Stimulated activated effector memory CD8-positive, alpha-beta T cell treated with anti-CD3 and anti-CD28 coated beads, Interleukin-12 subunit alpha, Interleukin-12 subunit beta, amount 100 ng/mL, for 72 hours (primary cell): ENCODE measurements around the gene FRMD4A.

Source experiments
- ATAC-seq: fragments of 150-1000 bp; cut with Tn5 transposase; 2 replicates; pipeline ENCODE4 v1.10.0; 2021
- DNase-seq, 2 donors: peaks; one replicate each; pipeline ENCODE4 v3.0.0; 2021 to 2022; ENCODE audit warnings: low spot score in 2 of 2
- H3K27ac Mint-ChIP-seq: one replicate; pipeline ENCODE4 v1.8.0; 2022; ENCODE audit warnings: mild to moderate bottlenecking, mixed read lengths
- H3K36me3 Mint-ChIP-seq: one replicate; pipeline ENCODE4 v1.8.0; 2022; ENCODE audit warnings: mild to moderate bottlenecking, mixed read lengths
- H3K4me1 Mint-ChIP-seq: one replicate; pipeline ENCODE4 v1.8.0; 2022; ENCODE audit warnings: mixed read lengths
- H3K4me3 Mint-ChIP-seq: one replicate; pipeline ENCODE4 v1.8.0; 2022; ENCODE audit warnings: mild to moderate bottlenecking, mixed read lengths
- H3K9me3 Mint-ChIP-seq: one replicate; pipeline ENCODE4 v1.8.0; 2022; ENCODE audit warnings: mixed read lengths

Gene FRMD4A

GRCh38 chr10:13683017-13683416, 647.7 kb downstream of the FRMD4A start:
- ATAC-seq = no peak
- H3K36me3 Mint-ChIP-seq = no peaks in the 10 kb centered on the region
- no peak overlapping the region for H3K27ac Mint-ChIP-seq
- DNase-seq = no peak
- no peaks in the 10 kb centered on the region for H3K4me1 Mint-ChIP-seq
- no peaks in the 10 kb centered on the region for H3K9me3 Mint-ChIP-seq
- no peak overlapping the region for H3K4me3 Mint-ChIP-seq

DNA sequence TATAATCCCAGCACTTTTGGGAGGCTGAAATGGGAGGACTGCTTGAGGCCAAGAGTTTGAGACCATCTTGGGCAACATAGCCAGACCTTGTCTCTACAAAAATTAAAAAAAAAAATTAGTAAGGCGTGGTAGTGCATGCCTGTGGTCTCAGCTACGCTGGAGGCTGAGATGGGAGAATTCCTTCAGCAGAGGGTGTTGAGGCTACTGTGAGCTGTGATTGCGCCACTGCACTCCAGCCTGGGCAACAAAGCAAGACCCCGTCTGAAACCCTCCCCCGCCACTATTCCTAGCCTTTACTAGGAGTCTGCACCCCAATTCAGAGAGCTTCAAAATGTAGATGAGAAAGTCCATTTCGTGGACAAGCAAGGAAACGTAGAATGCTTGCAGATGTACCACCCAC, 648.8 kb downstream of the FRMD4A start:
- H3K27ac Mint-ChIP-seq = no peak overlapping the region
- H3K36me3 Mint-ChIP-seq = no peaks in the 10 kb centered on the region
- H3K4me1 Mint-ChIP-seq = no peaks in the 10 kb centered on the region
- ATAC-seq (no peak), DNase-seq (no peak)
- no peaks in the 10 kb centered on the region for H3K9me3 Mint-ChIP-seq
- no peak overlapping the region for H3K4me3 Mint-ChIP-seq

- Mint-ChIP-seq H3K36me3 (no peaks in the 10 kb centered on the region), H3K9me3 (no peaks in the 10 kb centered on the region), H3K4me1 (no peaks in the 10 kb centered on the region), H3K4me3 (no peak overlapping the region), H3K27ac (no peak overlapping the region)
- DNase-seq = no peak
- ATAC-seq = no peak
Observed at GRCh38 chr10:13681528-13681927, 649.2 kb downstream of the FRMD4A start.

GRCh38 chr10:13681095-13681494, 649.6 kb downstream of the FRMD4A start:
- H3K4me1 Mint-ChIP-seq = no peaks in the 10 kb centered on the region
- H3K9me3 Mint-ChIP-seq = no peaks in the 10 kb centered on the region
- no peak overlapping the region for H3K27ac Mint-ChIP-seq
- H3K4me3 Mint-ChIP-seq = no peak overlapping the region
- no peak for DNase-seq
- H3K36me3 Mint-ChIP-seq = no peaks in the 10 kb centered on the region
- ATAC-seq = no peak

- no peaks in the 10 kb centered on the region for H3K4me1 Mint-ChIP-seq
- H3K27ac Mint-ChIP-seq = no peak overlapping the region
- DNase-seq (no peak), ATAC-seq (no peak)
- no peaks in the 10 kb centered on the region for H3K36me3 Mint-ChIP-seq
- no peaks in the 10 kb centered on the region for H3K9me3 Mint-ChIP-seq
- H3K4me3 Mint-ChIP-seq = no peak overlapping the region
Observed at GRCh38 chr10:13678101-13678843, 652.5 kb downstream of the FRMD4A start.

GRCh38 chr10:13674645-13675588, 655.8 kb downstream of the FRMD4A start:
- Mint-ChIP-seq H3K27ac (no peak overlapping the region), H3K4me3 (no peak overlapping the region), H3K36me3 (no peaks in the 10 kb centered on the region), H3K9me3 (no peaks in the 10 kb centered on the region), H3K4me1 (no peaks in the 10 kb centered on the region)
- DNase-seq = no peak
- ATAC-seq = no peak

GRCh38 chr10:13673156-13673555, 657.6 kb downstream of the FRMD4A start:
- ATAC-seq = no peak
- DNase-seq = no peak
- Mint-ChIP-seq H3K4me1 (no peaks in the 10 kb centered on the region), H3K27ac (no peak overlapping the region), H3K36me3 (no peaks in the 10 kb centered on the region), H3K4me3 (no peak overlapping the region), H3K9me3 (no peaks in the 10 kb centered on the region)

- Mint-ChIP-seq H3K4me1 (no peaks in the 10 kb centered on the region), H3K9me3 (no peaks in the 10 kb centered on the region), H3K27ac (no peak overlapping the region), H3K4me3 (no peak overlapping the region), H3K36me3 (no peaks in the 10 kb centered on the region)
- DNase-seq = no peak
- ATAC-seq = no peak
Observed at GRCh38 chr10:13672548-13672947, 658.2 kb downstream of the FRMD4A start.

- no peak overlapping the region for H3K27ac Mint-ChIP-seq
- H3K9me3 Mint-ChIP-seq = no peaks in the 10 kb centered on the region
- H3K4me1 Mint-ChIP-seq = no peaks in the 10 kb centered on the region
- no peak overlapping the region for H3K4me3 Mint-ChIP-seq
- ATAC-seq = no peak
- DNase-seq = no peak
- H3K36me3 Mint-ChIP-seq = no peaks in the 10 kb centered on the region
Observed at GRCh38 chr10:13671904-13672303, 658.8 kb downstream of the FRMD4A start.

GRCh38 chr10:13670311-13670710, 660.4 kb downstream of the FRMD4A start:
- Mint-ChIP-seq H3K4me3 (no peak overlapping the region), H3K27ac (no peak overlapping the region), H3K9me3 (no peaks in the 10 kb centered on the region), H3K36me3 (no peaks in the 10 kb centered on the region), H3K4me1 (no peaks in the 10 kb centered on the region)
- DNase-seq (no peak), ATAC-seq (no peak)

DNA sequence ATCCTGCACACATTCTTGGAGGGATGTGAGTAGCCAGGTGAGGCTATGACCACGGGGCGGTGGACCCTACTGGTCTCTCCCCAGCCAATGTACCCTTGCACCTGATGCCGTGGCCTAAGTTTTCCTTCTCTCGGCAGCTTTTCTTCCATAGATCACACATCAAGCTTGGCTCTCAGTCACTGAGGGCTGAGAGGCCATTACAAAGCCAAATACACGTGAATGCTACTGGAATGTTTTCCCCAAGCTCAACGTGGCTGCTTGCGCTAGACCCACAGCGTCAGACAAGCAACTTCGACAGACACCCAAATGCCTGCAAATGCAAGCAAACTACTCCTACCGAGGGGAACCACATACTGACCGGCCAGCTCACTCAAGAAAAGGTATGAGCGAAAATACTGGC, 660.8 kb downstream of the FRMD4A start:
- no peaks in the 10 kb centered on the region for H3K9me3 Mint-ChIP-seq
- no peaks in the 10 kb centered on the region for H3K36me3 Mint-ChIP-seq
- no peak overlapping the region for H3K27ac Mint-ChIP-seq
- DNase-seq = no peak
- no peak for ATAC-seq
- no peaks in the 10 kb centered on the region for H3K4me1 Mint-ChIP-seq
- H3K4me3 Mint-ChIP-seq = no peak overlapping the region

- no peak for ATAC-seq
- H3K36me3 Mint-ChIP-seq = no peaks in the 10 kb centered on the region
- H3K9me3 Mint-ChIP-seq = no peaks in the 10 kb centered on the region
- H3K4me1 Mint-ChIP-seq = no peaks in the 10 kb centered on the region
- DNase-seq = no peak
- no peak overlapping the region for H3K4me3 Mint-ChIP-seq
- H3K27ac Mint-ChIP-seq = no peak overlapping the region
Observed at GRCh38 chr10:13669182-13669855, 661.4 kb downstream of the FRMD4A start.

- no peak for ATAC-seq
- DNase-seq = no peak
- no peaks in the 10 kb centered on the region for H3K36me3 Mint-ChIP-seq
- no peaks in the 10 kb centered on the region for H3K9me3 Mint-ChIP-seq
- no peaks in the 10 kb centered on the region for H3K4me1 Mint-ChIP-seq
- H3K4me3 Mint-ChIP-seq = no peak overlapping the region
- no peak overlapping the region for H3K27ac Mint-ChIP-seq
Observed at GRCh38 chr10:13668126-13668525, 662.6 kb downstream of the FRMD4A start.

- H3K4me3 Mint-ChIP-seq = no peak overlapping the region
- no peak overlapping the region for H3K27ac Mint-ChIP-seq
- ATAC-seq (no peak), DNase-seq (no peak)
- H3K9me3 Mint-ChIP-seq = no peaks in the 10 kb centered on the region
- H3K4me1 Mint-ChIP-seq = peaks cover 2% of the 10 kb centered on the region
- H3K36me3 Mint-ChIP-seq = no peaks in the 10 kb centered on the region
Observed at GRCh38 chr10:13665516-13666262, 665.0 kb downstream of the FRMD4A start.

DNA sequence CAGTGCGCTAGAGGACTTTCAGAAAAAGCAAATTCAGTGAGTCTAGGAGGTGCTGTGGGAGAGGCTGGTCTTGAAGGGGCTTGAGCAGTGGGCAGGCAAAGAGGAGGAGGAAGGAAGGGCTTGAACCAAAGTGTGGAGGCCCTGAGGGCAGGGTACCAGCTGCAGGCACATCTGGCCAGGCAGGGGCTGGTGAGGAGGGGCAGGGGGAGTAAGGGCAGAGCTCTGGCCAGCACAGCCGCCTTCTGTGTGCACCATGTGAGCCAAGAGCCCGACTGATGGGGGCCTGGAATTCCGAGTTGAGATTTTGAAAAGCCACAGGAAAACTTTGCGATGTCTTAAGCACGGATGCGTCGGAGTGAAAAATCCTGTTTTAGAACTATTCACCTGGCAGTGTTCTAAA, 669.5 kb downstream of the FRMD4A start:
- no peaks in the 10 kb centered on the region for H3K9me3 Mint-ChIP-seq
- no peak overlapping the region for H3K27ac Mint-ChIP-seq
- DNase-seq (no peak), ATAC-seq (no peak)
- H3K4me1 Mint-ChIP-seq = peaks cover 11% of the 10 kb centered on the region
- no peak overlapping the region for H3K4me3 Mint-ChIP-seq
- H3K36me3 Mint-ChIP-seq = peaks cover 4% of the 10 kb centered on the region
